Spleen (tissue), 7 donors: ENCODE results near the gene PSAPL1.

Source experiments
- POLR2AphosphoS5 ChIP-seq, 3 donors: sonication (generic); formaldehyde crosslinking; IDR thresholded peaks; one replicate each; pipeline ENCODE4 v1.5.1; 2017; ENCODE audit warnings: antibody characterized with exemption in 3 of 3
- TF ChIP-seq, protein P1 (sequence below), 11 experiments: fragments of 200-600 bp in 7 of 11; fragments of 450-650 bp in 4 of 11; sonication (generic) in 4 of 11; IDR thresholded peaks in 8 of 11; conservative IDR thresholded peaks in 3 of 11; 1 replicate in 7 of 11; 2 replicates in 4 of 11; pipeline versions ENCODE4 v1.4.0 to v1.8.0; 2016 to 2021; ENCODE audit warnings: antibody characterized with exemption in 11 of 11, inconsistent platforms in 4 of 11, mild to moderate bottlenecking in 1 of 11
- donor health status: DM: no; HTN: no; CAD: no; lungs with moderate emphysema.
- donor health status: DM: no; HTN: no; CAD: no.
- donor health status: DM: no; HTN: no; CAD: no.

DNA sequence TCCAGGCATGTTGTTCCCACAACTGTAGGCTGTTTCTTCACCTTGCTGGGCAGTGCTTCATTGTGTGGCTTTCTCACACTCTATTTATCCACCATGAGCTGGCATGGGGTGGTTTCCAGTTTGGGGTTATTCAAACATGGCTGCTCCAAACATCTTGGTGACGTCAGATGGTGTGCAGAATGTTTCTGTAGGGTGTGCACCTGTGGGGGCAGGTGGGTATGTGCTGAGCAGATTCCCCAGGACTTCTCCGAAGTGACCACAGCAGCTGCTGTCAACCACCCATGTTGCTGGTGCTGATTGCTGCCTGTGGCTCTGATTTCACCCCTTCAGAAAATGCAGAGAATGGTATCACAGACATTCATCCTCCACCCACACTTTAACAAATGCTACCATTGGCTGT lies 5.0 kb upstream of the PSAPL1 start:
- TF ChIP-seq, protein P1, sequence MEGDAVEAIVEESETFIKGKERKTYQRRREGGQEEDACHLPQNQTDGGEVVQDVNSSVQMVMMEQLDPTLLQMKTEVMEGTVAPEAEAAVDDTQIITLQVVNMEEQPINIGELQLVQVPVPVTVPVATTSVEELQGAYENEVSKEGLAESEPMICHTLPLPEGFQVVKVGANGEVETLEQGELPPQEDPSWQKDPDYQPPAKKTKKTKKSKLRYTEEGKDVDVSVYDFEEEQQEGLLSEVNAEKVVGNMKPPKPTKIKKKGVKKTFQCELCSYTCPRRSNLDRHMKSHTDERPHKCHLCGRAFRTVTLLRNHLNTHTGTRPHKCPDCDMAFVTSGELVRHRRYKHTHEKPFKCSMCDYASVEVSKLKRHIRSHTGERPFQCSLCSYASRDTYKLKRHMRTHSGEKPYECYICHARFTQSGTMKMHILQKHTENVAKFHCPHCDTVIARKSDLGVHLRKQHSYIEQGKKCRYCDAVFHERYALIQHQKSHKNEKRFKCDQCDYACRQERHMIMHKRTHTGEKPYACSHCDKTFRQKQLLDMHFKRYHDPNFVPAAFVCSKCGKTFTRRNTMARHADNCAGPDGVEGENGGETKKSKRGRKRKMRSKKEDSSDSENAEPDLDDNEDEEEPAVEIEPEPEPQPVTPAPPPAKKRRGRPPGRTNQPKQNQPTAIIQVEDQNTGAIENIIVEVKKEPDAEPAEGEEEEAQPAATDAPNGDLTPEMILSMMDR (IDR thresholded peaks at IDR 0.05 in 8 of 11, conservative IDR thresholded peaks at IDR 0.05 in 3 of 11), result no peak
- TF ChIP-seq POLR2AphosphoS5 (IDR thresholded peaks at IDR 0.05), result no peak
